Measurements from ENCODE around the gene SPTLC1. TPM values are rescaled to one million over a fixed set of nuclear protein-coding genes. Genes with fewer than 3 reads are reported as not detected.
"Not testable (repeated sequence)": the region's sequence is repeated elsewhere in the genome, so short reads cannot be mapped to it uniquely, and the experiment has no call there.

Gene SPTLC1
- total and polyA plus RNA-seq, 2 experiments from 2014 or later = 54.8 to 100 TPM

- Mint-ChIP-seq H3K4me3 (no peak overlapping the region), H3K9me3 (no peaks in the 10 kb centered on the region), H3K36me3 (ENCODE audit: low read depth) (no peaks in the 10 kb centered on the region), H3K27me3 (ENCODE audit: insufficient read depth, low read depth, poor library complexity) (peaks cover 20% of the 10 kb centered on the region), H3K4me1 (peaks cover 23% of the 10 kb centered on the region), H3K27ac (peak overlapping the region; percentile 47; the same call in 1 of the 2 replicates)
- H3K27me3 ChIP-seq (ENCODE audit: insufficient read depth) = peaks cover 13% of the 10 kb centered on the region
- no peak overlapping the region for H3K27ac ChIP-seq (ENCODE audit: low read depth)
- H3K4me2 ChIP-seq = peak overlapping the region; percentile 46
- H3K4me3 ChIP-seq = peak overlapping the region; percentile 40; the same call in 1 of the 2 replicates
- TF ChIP-seq ZNF462 (CRISPR knock-in tag; IDR thresholded peaks at IDR 0.05) (no peak), STAT1 (IDR thresholded peaks at IDR 0.05; ENCODE audit: unreplicated experiment) (no peak), NANOG (IDR thresholded peaks at IDR 0.05; ENCODE audit: borderline replicate concordance) (no peak), POLR2AphosphoS5 (IDR thresholded peaks at IDR 0.05; ENCODE audit: low read depth) (no peak), REST (IDR thresholded peaks at IDR 0.05; ENCODE audit: unreplicated experiment) (no peak), CTCF (conservative IDR thresholded peaks at IDR 0.05; ENCODE audit: low read depth in 2 of 2) (no peak), JUNB (IDR thresholded peaks at IDR 0.05; ENCODE audit: unreplicated experiment) (no peak), EZH2 (IDR thresholded peaks at IDR 0.05; ENCODE audit: low read depth, unreplicated experiment) (no peak), EZH2phosphoT487 (IDR thresholded peaks at IDR 0.05; ENCODE audit: unreplicated experiment) (no peak)
- no peaks in the 10 kb centered on the region for H3F3A ChIP-seq (replicated peaks; ENCODE audit: low read depth)
- peak overlapping the region; percentile 85 for H2AFZ ChIP-seq
- DNase-seq (ENCODE audit: low spot score) (no peak), ATAC-seq (peak; percentile 14)
- H3K79me2 ChIP-seq (replicated peaks; ENCODE audit: insufficient read depth) = no peaks in the 10 kb centered on the region
- H4K20me1 ChIP-seq (replicated peaks; ENCODE audit: insufficient read depth) = no peaks in the 10 kb centered on the region
- H3K4me1 ChIP-seq (ENCODE audit: insufficient read depth) = peaks cover 18% of the 10 kb centered on the region
- H3K36me3 ChIP-seq (ENCODE audit: insufficient read depth) = no peaks in the 10 kb centered on the region
- no peaks in the 10 kb centered on the region for H3K9me2 ChIP-seq (ENCODE audit: insufficient read depth)
These were observed 31.4 kb upstream of the SPTLC1 start for GRCh38 chr9:92146610-92147009.

- peaks cover 26% of the 10 kb centered on the region for H3K27me3 Mint-ChIP-seq (ENCODE audit: insufficient read depth, low read depth, poor library complexity)
- H2AFZ ChIP-seq; H3K27ac ChIP-seq (ENCODE audit: low read depth); H3K27ac Mint-ChIP-seq; H3K9me2 ChIP-seq (ENCODE audit: insufficient read depth); H3K4me3 Mint-ChIP-seq; H3K9me3 Mint-ChIP-seq; ATAC-seq; DNase-seq (ENCODE audit: low spot score); H3K4me3 ChIP-seq; H3K36me3 ChIP-seq (ENCODE audit: insufficient read depth); H4K20me1 ChIP-seq (replicated peaks; ENCODE audit: insufficient read depth); H3K79me2 ChIP-seq (replicated peaks; ENCODE audit: insufficient read depth); H3K36me3 Mint-ChIP-seq (ENCODE audit: low read depth); H3F3A ChIP-seq (replicated peaks; ENCODE audit: low read depth); H3K4me2 ChIP-seq: not testable (repeated sequence)
- H3K4me1 ChIP-seq (ENCODE audit: insufficient read depth) = peaks cover 19% of the 10 kb centered on the region
- H3K4me1 Mint-ChIP-seq = peaks cover 26% of the 10 kb centered on the region
- H3K27me3 ChIP-seq (ENCODE audit: insufficient read depth) = peaks cover 19% of the 10 kb centered on the region
These were observed 30.6 kb upstream of the SPTLC1 start for GRCh38 chr9:92145784-92146183.
